GM18907 (cell line): ENCODE data around the gene CBARP.
A peak's percentile ranks its signal among the peaks of the same experiment; 100 is the strongest.
"Not testable (repeated sequence)": the region's sequence is repeated elsewhere in the genome, so short reads cannot be mapped to it uniquely, and the experiment has no call there.

ENCODE experiments used
- ATAC-seq: cut with Tn5 transposase; IDR thresholded peaks from one replicate; pipeline ENCODE4 v1.9.1; 2021; ENCODE audit warnings: mild to moderate bottlenecking, moderate library complexity; ENCODE audit not compliant: unreplicated experiment

The CBARP gene

GRCh38 chr19:1214862-1215731 is 22.7 kb downstream of the CBARP start:
- ATAC-seq, result no peak

- ATAC-seq, result no peak
Measured at GRCh38 chr19:1214299-1214861, 23.4 kb downstream of the CBARP start.

DNA sequence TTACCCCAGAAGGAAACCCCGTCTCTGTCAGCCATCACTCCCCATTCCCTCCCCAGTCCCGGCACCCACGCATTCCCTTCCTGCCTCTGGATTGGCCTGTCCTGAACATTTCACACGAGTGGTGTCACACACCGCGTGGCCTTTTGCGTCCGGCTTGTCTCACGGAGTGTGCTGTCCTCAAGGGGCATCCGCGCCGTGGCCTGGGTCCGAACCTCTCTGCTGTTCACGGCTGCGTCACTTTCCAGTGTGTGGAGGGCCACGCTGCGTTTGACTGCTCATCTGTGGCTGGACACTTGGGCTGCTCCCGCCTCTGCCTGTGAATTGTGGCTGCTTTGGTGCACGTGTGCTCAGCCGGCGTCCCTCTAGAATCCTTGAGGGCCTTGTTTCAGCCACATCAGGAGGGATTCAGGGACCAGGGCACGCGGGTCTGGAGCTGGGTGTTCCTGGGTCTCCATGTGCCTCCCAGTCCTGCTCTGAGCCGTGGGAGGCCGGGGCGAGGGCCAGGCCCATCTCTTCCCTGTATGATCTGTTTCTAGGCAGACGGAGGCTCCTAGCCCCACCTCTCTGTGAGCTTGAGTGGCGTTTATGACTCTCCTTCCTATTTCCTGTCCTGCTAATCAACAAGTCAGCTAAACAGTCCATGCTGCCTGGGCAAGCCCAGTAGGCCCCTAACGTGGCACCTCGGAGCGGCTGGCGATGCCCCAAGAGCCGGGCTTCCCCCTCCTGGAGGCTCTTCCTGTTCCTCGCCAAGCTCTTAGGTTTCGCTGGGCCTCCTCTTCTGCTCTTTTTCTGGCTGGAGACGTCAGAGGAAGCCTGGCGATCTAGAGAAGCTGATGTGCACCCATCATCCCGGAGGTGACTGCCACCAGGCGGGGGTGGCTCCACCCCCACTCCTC is 24.2 kb downstream of the CBARP start:
- peak; percentile 40 for ATAC-seq

- ATAC-seq, result no peak
Measured at GRCh38 chr19:1211494-1212234, 26.1 kb downstream of the CBARP start.

GRCh38 chr19:1210227-1210538 is 27.6 kb downstream of the CBARP start:
- no peak for ATAC-seq

- not testable (repeated sequence) for ATAC-seq
Measured at GRCh38 chr19:1208830-1209229, 29.0 kb downstream of the CBARP start.

DNA sequence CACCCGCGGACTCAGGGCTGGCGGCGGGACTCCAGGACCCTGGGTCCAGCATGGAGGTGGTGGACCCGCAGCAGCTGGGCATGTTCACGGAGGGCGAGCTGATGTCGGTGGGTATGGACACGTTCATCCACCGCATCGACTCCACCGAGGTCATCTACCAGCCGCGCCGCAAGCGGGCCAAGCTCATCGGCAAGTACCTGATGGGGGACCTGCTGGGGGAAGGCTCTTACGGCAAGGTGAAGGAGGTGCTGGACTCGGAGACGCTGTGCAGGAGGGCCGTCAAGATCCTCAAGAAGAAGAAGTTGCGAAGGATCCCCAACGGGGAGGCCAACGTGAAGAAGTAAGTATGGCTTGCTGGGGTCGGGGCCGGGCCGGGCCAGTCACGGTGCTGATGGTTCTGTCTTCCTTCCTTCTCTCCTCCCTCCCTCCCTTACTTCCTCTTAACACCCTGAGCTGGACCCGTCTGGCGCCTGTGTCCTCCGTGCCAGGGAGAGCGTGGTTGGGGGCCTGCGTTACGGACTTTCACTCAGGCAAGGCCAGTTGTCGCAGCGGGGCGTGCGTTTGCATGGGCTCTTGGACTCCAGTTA is 30.8 kb downstream of the CBARP start:
- no peak for ATAC-seq

GRCh38 chr19:1206150-1206863 is 31.5 kb downstream of the CBARP start:
- no peak for ATAC-seq

DNA sequence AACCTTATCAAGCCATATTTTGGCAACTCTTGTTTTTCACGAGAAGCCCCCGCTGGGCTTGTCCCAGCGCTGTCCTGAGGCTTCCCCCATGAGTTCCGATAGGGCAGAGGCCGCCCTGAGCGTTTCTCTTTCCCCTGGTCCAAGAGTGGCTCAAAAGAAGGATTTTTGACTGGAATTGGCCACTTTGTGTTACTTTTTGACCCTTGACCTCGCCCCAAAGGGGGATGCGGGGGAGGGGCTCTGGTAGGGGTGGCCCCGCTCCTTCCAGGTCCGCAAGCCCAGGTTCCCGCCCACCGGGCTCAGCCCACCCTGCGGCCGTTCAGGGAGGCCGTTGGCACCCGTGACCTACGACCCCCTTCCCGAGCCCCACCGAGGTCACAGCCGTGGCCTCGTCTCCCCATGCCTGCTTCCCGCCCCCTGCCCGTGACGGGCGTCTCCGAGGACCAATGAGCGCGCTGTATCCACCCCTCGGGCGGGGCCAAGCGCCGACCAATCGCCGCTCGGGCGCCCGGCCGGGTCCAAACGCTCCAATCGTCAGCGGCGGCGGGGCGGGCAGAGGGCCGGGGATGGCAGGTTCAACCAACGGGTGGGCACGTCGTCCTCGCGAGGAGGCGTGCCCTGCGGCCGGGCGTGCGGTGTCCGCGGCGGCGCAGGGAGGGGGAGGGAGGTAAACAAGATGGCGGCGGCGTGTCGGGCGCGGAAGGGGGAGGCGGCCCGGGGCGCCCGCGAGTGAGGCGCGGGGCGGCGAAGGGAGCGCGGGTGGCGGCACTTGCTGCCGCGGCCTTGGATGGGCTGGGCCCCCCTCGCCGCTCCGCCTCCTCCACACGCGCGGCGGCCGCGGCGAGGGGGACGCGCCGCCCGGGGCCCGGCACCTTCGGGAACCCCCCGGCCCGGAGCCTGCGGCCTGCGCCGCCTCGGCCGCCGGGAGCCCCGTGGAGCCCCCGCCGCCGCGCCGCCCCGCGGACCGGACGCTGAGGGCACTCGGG is 32.4 kb downstream of the CBARP start, which contains the start of gene STK11:
Gene STK11, plus strand, starts transcription at position 665 of the 986 bp plus-strand sequence. CDS start 1,136 bp downstream, outside the sequence.
- ATAC-seq, result peak; percentile 84

DNA sequence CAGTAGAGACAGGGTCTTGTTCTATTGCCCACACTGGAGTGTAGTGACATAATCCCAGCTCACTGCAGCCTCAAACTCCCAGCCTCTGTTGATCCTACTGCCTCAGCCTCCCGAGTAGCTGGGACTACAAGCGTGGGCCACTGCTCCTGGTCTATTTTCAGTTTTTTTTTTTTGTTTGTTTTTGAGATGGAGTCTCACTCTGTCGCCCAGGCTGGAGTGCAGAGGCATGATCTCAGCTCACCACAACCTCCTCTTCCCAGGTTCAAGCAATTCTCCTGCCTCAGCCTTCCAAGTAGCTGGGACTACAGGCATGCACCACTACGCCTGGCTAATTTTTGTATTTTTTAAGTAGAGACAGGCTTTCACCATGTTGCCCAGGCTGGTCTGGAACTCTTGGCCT is 37.2 kb downstream of the CBARP start:
- not testable (repeated sequence) for ATAC-seq

GRCh38 chr19:1199531-1199930 is 38.3 kb downstream of the CBARP start:
- ATAC-seq, result no peak

GRCh38 chr19:1189419-1189818 is 48.4 kb downstream of the CBARP start:
- no peak for ATAC-seq

GRCh38 chr19:1183543-1184172 is 54.1 kb downstream of the CBARP start:
- peak; percentile 55 for ATAC-seq

- no peak for ATAC-seq
Measured at GRCh38 chr19:1182727-1183126, 55.1 kb downstream of the CBARP start.

DNA sequence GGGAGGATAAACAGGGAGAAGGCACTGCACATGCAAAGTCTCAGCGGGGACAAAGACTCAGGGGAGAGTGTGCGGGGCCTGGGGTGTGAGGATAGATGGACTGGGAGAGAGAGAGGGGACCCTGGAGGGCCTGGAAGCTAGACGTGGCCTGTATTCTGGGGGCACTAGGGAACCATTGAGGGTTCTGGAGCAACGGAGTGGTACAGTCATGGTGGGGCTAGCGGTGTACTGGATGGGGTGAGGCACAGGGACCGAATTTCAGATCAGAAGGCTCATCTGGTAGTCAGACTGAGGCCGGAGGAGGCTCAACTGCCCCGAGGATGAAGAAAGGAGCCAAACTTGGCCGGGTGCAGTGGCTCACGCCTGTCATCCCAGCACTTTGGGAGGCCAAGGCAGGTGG is 55.7 kb downstream of the CBARP start:
- no peak for ATAC-seq

DNA sequence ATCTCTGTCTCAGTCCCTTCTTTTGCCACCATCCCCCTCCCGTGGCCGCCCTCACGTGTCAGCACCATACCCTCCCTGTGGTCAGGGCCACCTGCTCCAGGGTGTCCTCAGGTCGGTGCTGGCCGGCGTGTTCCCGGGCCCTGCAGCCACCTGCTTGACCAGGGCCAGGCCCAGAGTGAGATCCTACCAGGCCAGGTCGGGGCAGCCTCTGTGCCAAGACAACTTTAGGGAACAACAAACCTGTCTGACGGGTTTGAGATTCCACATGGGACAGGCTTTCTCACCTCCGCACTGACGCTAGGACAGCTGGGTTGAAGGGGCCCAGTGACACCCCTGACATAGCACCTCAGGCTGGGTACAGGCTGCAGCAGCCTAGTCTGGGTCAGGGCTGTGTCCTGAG is 56.2 kb downstream of the CBARP start:
- ATAC-seq, result no peak
